Measurements from ENCODE around the gene SUPT20HL2. TPM values are rescaled to one million over a fixed set of nuclear protein-coding genes. Genes with fewer than 3 reads are reported as not detected.

SUPT20HL2 gene
- total RNA-seq, 1 experiment from 2014 or later: not detected

- Histone ChIP-seq H3K9me2 (replicated peaks; ENCODE audit: low read length) (no peaks in the 10 kb centered on the region), H4K20me1 (ENCODE audit: low read length) (no peaks in the 10 kb centered on the region), H3K9ac (ENCODE audit: low read length) (no peak overlapping the region), H3K9me3 (ENCODE audit: low read length) (no peaks in the 10 kb centered on the region), H3K79me2 (ENCODE audit: low read length) (no peaks in the 10 kb centered on the region), H3F3A (ENCODE audit: low read length, unreplicated experiment) (no peaks in the 10 kb centered on the region), H3K27ac (ENCODE audit: low read length) (no peak overlapping the region), H3K4me1 (ENCODE audit: insufficient read depth, low read length) (no peaks in the 10 kb centered on the region), H3K4me3 (ENCODE audit: low read length) (no peak overlapping the region), H3K4me2 (ENCODE audit: low read length) (no peak overlapping the region), H3K36me3 (ENCODE audit: low read depth, low read length) (no peaks in the 10 kb centered on the region), H3K27me3 (ENCODE audit: low read length) (0 out of 2 replicates have a peak, but pooled peaks cover 8% of the 10 kb centered on the region), H2AFZ (ENCODE audit: low read length) (no peak overlapping the region)
- TF ChIP-seq EZH2phosphoT487 (IDR thresholded peaks at IDR 0.05; ENCODE audit: borderline replicate concordance, low read length): no peak
- TF ChIP-seq EZH2 (IDR thresholded peaks at IDR 0.05; ENCODE audit: low read length, unreplicated experiment): no peak
- TF ChIP-seq CTCF (conservative IDR thresholded peaks at IDR 0.05; ENCODE audit: low read depth, low read length): no peak
- intact Hi-C loops (cut with micrococcal nuclease): no loop called here
- no TSS peak for BruUV-seq (replicated peaks)
- DNase-seq (no peak), ATAC-seq (no peak)
- ChIA-PET CTCF (no interaction called here), POLR2A (ENCODE audit: unreplicated experiment) (no interaction called here)
These were observed 36.5 kb downstream of the SUPT20HL2 start for GRCh38 chrX:24277405-24277804.

GRCh38 chrX:24276015-24276414 is 37.9 kb downstream of the SUPT20HL2 start:
- Histone ChIP-seq H3K9ac (ENCODE audit: low read length) (no peak overlapping the region), H3K4me1 (ENCODE audit: insufficient read depth, low read length) (no peaks in the 10 kb centered on the region), H3K27me3 (ENCODE audit: low read length) (0 out of 2 replicates have a peak, but pooled peaks cover 8% of the 10 kb centered on the region), H4K20me1 (ENCODE audit: low read length) (no peaks in the 10 kb centered on the region), H3K27ac (ENCODE audit: low read length) (no peak overlapping the region), H3K9me3 (ENCODE audit: low read length) (no peaks in the 10 kb centered on the region), H3F3A (ENCODE audit: low read length, unreplicated experiment) (no peaks in the 10 kb centered on the region), H3K9me2 (replicated peaks; ENCODE audit: low read length) (no peaks in the 10 kb centered on the region), H2AFZ (ENCODE audit: low read length) (no peak overlapping the region), H3K4me3 (ENCODE audit: low read length) (no peak overlapping the region), H3K4me2 (ENCODE audit: low read length) (no peak overlapping the region), H3K36me3 (ENCODE audit: low read depth, low read length) (no peaks in the 10 kb centered on the region), H3K79me2 (ENCODE audit: low read length) (no peaks in the 10 kb centered on the region)
- intact Hi-C loops (cut with micrococcal nuclease): no loop called here
- no TSS peak for BruUV-seq (replicated peaks)
- DNase-seq (no peak), ATAC-seq (no peak)
- POLR2A ChIA-PET (ENCODE audit: unreplicated experiment): no interaction called here
- TF ChIP-seq CTCF (conservative IDR thresholded peaks at IDR 0.05; ENCODE audit: low read depth, low read length) (no peak), EZH2phosphoT487 (IDR thresholded peaks at IDR 0.05; ENCODE audit: borderline replicate concordance, low read length) (no peak), EZH2 (IDR thresholded peaks at IDR 0.05; ENCODE audit: low read length, unreplicated experiment) (no peak)
- CTCF ChIA-PET: no interaction called here

GRCh38 chrX:24271262-24271661 is 42.6 kb downstream of the SUPT20HL2 start:
- no peak overlapping the region for H2AFZ ChIP-seq (ENCODE audit: low read length)
- no peak overlapping the region for H3K4me3 ChIP-seq (ENCODE audit: low read length)
- ATAC-seq: no peak
- no peaks in the 10 kb centered on the region for H3K36me3 ChIP-seq (ENCODE audit: low read depth, low read length)
- H3K9me2 ChIP-seq (replicated peaks; ENCODE audit: low read length): no peaks in the 10 kb centered on the region
- no peaks in the 10 kb centered on the region for H3K27me3 ChIP-seq (ENCODE audit: low read length)
- H3K4me1 ChIP-seq (ENCODE audit: insufficient read depth, low read length): peaks cover 16% of the 10 kb centered on the region
- H3K9me3 ChIP-seq (ENCODE audit: low read length): no peaks in the 10 kb centered on the region
- POLR2A ChIA-PET (ENCODE audit: unreplicated experiment): no interaction called here
- H3K4me2 ChIP-seq (ENCODE audit: low read length): no peak overlapping the region
- DNase-seq: no peak
- H3K9ac ChIP-seq (ENCODE audit: low read length): no peak overlapping the region
- no peaks in the 10 kb centered on the region for H3K79me2 ChIP-seq (ENCODE audit: low read length)
- intact Hi-C loops (cut with micrococcal nuclease): no loop called here
- no peak overlapping the region for H3K27ac ChIP-seq (ENCODE audit: low read length)
- no TSS peak for BruUV-seq (replicated peaks)
- CTCF ChIA-PET: no interaction called here
- no peaks in the 10 kb centered on the region for H3F3A ChIP-seq (ENCODE audit: low read length, unreplicated experiment)
- H4K20me1 ChIP-seq (ENCODE audit: low read length): no peaks in the 10 kb centered on the region
- TF ChIP-seq EZH2 (IDR thresholded peaks at IDR 0.05; ENCODE audit: low read length, unreplicated experiment) (no peak), CTCF (conservative IDR thresholded peaks at IDR 0.05; ENCODE audit: low read depth, low read length) (no peak), EZH2phosphoT487 (IDR thresholded peaks at IDR 0.05; ENCODE audit: borderline replicate concordance, low read length) (no peak)

Measured in PC-3 (cell line).